Astrocyte (in vitro differentiated cells and primary cell): ENCODE measurements around the gene MPO. TPM values are rescaled to one million over a fixed set of nuclear protein-coding genes. Genes with fewer than 3 reads are reported as not detected.

Source experiments
- DNase-seq: peaks from one replicate; pipeline ENCODE4 v3.0.0-alpha.2; 2010; ENCODE audit warnings: low read depth
- FAIRE-seq: peaks from 2 replicates; lab custom pipeline; 2011; peaks lifted over from hg19 to GRCh38; lab: Jason Lieb, UNC
- H2AFZ ChIP-seq: 2 replicates; pipeline ENCODE4 v1.6.0; 2012; ENCODE audit warnings: low read depth, low read length, inconsistent platforms
- H3K27ac ChIP-seq: 2 replicates; pipeline ENCODE4 v1.5.1; 2011; ENCODE audit warnings: low read depth, low read length, inconsistent platforms
- H3K27me3 ChIP-seq: 2 replicates; pipeline ENCODE4 v1.6.0; 2011; ENCODE audit warnings: low read length, inconsistent platforms; ENCODE audit not compliant: insufficient read depth
- H3K36me3 ChIP-seq: 2 replicates; pipeline ENCODE4 v1.5.1; 2011; ENCODE audit warnings: low read length, inconsistent platforms; ENCODE audit not compliant: insufficient read depth
- H3K4me1 ChIP-seq: 2 replicates; pipeline ENCODE4 v1.5.1; 2011; ENCODE audit warnings: low read length, inconsistent platforms; ENCODE audit not compliant: insufficient read depth
- H3K4me2 ChIP-seq: 2 replicates; pipeline ENCODE4 v1.6.0; 2012; ENCODE audit warnings: low read length, inconsistent platforms
- H3K4me3 ChIP-seq: 2 replicates; pipeline ENCODE4 v1.5.1; 2011; ENCODE audit warnings: low read depth, mild to moderate bottlenecking, low read length, inconsistent platforms; ENCODE audit not compliant: insufficient read depth
- H3K79me2 ChIP-seq: 2 replicates; pipeline ENCODE4 v1.6.0; 2012; ENCODE audit warnings: mild to moderate bottlenecking, low read length, inconsistent platforms; ENCODE audit not compliant: insufficient read depth
- H3K9ac ChIP-seq: 2 replicates; pipeline ENCODE4 v1.6.0; 2012; ENCODE audit warnings: mild to moderate bottlenecking, low read length, inconsistent platforms
- H3K9me3 ChIP-seq: 2 replicates; pipeline ENCODE4 v1.5.1; 2012; ENCODE audit warnings: low read depth, mild to moderate bottlenecking, low read length, inconsistent platforms; ENCODE audit not compliant: insufficient read depth
- H4K20me1 ChIP-seq: 2 replicates; pipeline ENCODE4 v1.6.0; 2012; ENCODE audit warnings: low read length, inconsistent platforms; ENCODE audit not compliant: insufficient read depth
- H3K27ac Mint-ChIP-seq: one replicate; pipeline ENCODE4 v1.8.0; 2021; ENCODE audit warnings: mild to moderate bottlenecking, mixed read lengths; ENCODE audit not compliant: unreplicated experiment
- H3K27me3 Mint-ChIP-seq: one replicate; pipeline ENCODE4 v1.8.0; 2021; ENCODE audit warnings: low read depth, mixed read lengths; ENCODE audit not compliant: unreplicated experiment
- H3K36me3 Mint-ChIP-seq: one replicate; pipeline ENCODE4 v1.8.0; 2021; ENCODE audit warnings: low read depth, mixed read lengths; ENCODE audit not compliant: unreplicated experiment
- H3K4me1 Mint-ChIP-seq: one replicate; pipeline ENCODE4 v1.8.0; 2021; ENCODE audit warnings: low read depth, mixed read lengths; ENCODE audit not compliant: unreplicated experiment
- H3K4me3 Mint-ChIP-seq: one replicate; pipeline ENCODE4 v1.8.0; 2021; ENCODE audit warnings: mild to moderate bottlenecking, moderate library complexity, mixed read lengths; ENCODE audit not compliant: unreplicated experiment
- H3K9me3 Mint-ChIP-seq: one replicate; pipeline ENCODE4 v1.8.0; 2021; ENCODE audit warnings: mild to moderate bottlenecking, mixed read lengths; ENCODE audit not compliant: unreplicated experiment
- EZH2 ChIP-seq: IDR thresholded peaks from 2 replicates; pipeline ENCODE4 v1.6.1; 2012; ENCODE audit warnings: mild to moderate bottlenecking, low read length, inconsistent platforms; ENCODE audit not compliant: insufficient read depth
- total RNA-seq: library from RNA; stranded (reverse); gene quantifications from 2 replicates; pipeline ENCODE4 v1.2.1, GENCODE V29; 2021
- TF ChIP-seq, protein P1 (sequence below): IDR thresholded peaks from 2 replicates; pipeline ENCODE4 v1.5.1; 2011; ENCODE audit warnings: low read depth, mild to moderate bottlenecking, inconsistent platforms, low read length, moderate library complexity; ENCODE audit not compliant: insufficient read depth

MPO gene
- total RNA-seq, 1 donor from 2014 or later: not detected

DNA sequence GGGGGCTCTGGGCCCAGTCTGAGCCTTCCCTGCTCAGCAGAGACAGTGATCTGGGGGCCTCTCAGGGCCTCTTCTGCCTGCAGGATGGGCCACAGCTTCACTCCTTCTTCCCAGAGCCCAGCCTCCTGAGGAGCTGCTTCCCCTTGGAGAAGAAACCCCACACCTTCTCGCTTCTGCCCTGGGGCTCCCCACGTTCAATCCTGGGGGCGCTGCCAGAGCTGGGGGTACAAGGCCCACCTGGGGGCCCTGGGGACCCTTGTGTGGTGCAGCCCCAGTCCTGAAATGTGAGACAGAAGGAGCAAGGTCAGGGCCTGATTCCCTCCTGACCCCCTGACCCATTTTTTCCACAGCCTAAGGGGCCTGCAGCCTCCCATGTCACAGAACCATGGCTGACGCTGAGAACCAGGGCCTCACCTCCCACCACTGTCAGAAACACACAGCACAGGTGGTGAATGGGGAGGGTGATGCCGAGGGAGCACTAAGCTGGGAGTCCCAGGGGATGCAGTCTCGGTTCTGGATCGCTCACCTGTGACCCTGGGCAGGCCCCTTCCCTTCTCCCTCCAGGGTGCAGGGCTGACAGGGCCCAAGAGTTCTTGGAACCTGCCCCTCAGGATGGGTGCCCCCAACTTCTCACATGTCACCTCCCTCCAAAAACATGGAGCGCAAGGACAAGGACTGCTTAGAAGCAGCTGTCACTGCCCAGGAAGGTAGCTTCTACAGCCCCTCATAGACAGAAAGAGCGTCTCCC lies 21.6 kb upstream of the MPO start:
- H3K9me3 Mint-ChIP-seq: no peaks in the 10 kb centered on the region
- no peaks in the 10 kb centered on the region for H3K79me2 ChIP-seq
- H4K20me1 ChIP-seq: no peaks in the 10 kb centered on the region
- H3K27ac Mint-ChIP-seq: no peak overlapping the region
- H3K4me1 Mint-ChIP-seq: no peaks in the 10 kb centered on the region
- H3K4me2 ChIP-seq: no peak overlapping the region
- H3K27me3 ChIP-seq: peaks cover 11% of the 10 kb centered on the region
- DNase-seq (no peak), FAIRE-seq (no peak)
- H3K27ac ChIP-seq: no peak overlapping the region
- H2AFZ ChIP-seq: no peak overlapping the region
- no peak overlapping the region for H3K9ac ChIP-seq
- no peaks in the 10 kb centered on the region for H3K4me1 ChIP-seq
- TF ChIP-seq, protein P1, sequence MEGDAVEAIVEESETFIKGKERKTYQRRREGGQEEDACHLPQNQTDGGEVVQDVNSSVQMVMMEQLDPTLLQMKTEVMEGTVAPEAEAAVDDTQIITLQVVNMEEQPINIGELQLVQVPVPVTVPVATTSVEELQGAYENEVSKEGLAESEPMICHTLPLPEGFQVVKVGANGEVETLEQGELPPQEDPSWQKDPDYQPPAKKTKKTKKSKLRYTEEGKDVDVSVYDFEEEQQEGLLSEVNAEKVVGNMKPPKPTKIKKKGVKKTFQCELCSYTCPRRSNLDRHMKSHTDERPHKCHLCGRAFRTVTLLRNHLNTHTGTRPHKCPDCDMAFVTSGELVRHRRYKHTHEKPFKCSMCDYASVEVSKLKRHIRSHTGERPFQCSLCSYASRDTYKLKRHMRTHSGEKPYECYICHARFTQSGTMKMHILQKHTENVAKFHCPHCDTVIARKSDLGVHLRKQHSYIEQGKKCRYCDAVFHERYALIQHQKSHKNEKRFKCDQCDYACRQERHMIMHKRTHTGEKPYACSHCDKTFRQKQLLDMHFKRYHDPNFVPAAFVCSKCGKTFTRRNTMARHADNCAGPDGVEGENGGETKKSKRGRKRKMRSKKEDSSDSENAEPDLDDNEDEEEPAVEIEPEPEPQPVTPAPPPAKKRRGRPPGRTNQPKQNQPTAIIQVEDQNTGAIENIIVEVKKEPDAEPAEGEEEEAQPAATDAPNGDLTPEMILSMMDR: no peak
- no peak for TF ChIP-seq EZH2
- H3K9me3 ChIP-seq: no peaks in the 10 kb centered on the region
- no peak overlapping the region for H3K4me3 ChIP-seq
- H3K27me3 Mint-ChIP-seq: peaks cover 16% of the 10 kb centered on the region
- no peak overlapping the region for H3K4me3 Mint-ChIP-seq
- H3K36me3 ChIP-seq: no peaks in the 10 kb centered on the region
- H3K36me3 Mint-ChIP-seq: no peaks in the 10 kb centered on the region

DNA sequence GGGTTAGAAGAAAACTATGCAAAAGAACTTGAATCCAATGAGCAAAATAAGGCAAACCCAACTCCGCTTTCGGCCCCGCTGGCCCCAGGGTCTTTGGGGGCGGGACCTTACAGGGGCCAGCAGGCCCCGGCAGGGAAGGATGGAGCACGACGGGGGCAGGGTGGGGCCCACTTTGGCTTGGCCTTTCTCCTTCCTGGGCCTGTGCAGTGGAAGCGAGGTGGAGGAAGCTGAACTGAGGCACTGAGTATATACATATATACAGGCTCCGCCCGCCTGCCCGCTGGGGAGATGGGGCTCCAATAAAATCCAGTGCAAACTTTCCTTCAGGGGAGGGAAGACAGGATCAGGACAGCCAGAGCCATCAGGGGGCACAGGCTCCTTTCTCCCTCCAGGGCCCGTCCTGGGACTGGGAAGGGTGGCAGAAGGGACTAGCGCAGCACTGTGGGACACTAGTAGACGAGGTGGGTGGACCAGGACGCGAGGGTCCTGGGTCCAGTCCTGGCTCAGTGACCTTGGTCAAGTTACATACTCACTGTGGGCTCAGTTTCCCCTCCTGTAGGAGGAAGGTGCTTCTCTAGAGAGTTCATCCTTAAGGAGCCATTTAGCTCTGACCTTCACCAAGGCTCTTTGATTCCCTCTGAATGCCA lies 20.9 kb upstream of the MPO start:
- Histone ChIP-seq H3K27me3 (peaks cover 11% of the 10 kb centered on the region), H4K20me1 (no peaks in the 10 kb centered on the region), H3K79me2 (no peaks in the 10 kb centered on the region), H2AFZ (no peak overlapping the region), H3K4me3 (no peak overlapping the region), H3K36me3 (no peaks in the 10 kb centered on the region), H3K27ac (no peak overlapping the region), H3K4me1 (no peaks in the 10 kb centered on the region), H3K9ac (no peak overlapping the region), H3K9me3 (no peaks in the 10 kb centered on the region), H3K4me2 (no peak overlapping the region)
- H3K9me3 Mint-ChIP-seq: no peaks in the 10 kb centered on the region
- no peaks in the 10 kb centered on the region for H3K4me1 Mint-ChIP-seq
- TF ChIP-seq EZH2: no peak
- no peak overlapping the region for H3K27ac Mint-ChIP-seq
- peaks cover 11% of the 10 kb centered on the region for H3K27me3 Mint-ChIP-seq
- no peak overlapping the region for H3K4me3 Mint-ChIP-seq
- DNase-seq (no peak), FAIRE-seq (no peak)
- no peaks in the 10 kb centered on the region for H3K36me3 Mint-ChIP-seq

DNA sequence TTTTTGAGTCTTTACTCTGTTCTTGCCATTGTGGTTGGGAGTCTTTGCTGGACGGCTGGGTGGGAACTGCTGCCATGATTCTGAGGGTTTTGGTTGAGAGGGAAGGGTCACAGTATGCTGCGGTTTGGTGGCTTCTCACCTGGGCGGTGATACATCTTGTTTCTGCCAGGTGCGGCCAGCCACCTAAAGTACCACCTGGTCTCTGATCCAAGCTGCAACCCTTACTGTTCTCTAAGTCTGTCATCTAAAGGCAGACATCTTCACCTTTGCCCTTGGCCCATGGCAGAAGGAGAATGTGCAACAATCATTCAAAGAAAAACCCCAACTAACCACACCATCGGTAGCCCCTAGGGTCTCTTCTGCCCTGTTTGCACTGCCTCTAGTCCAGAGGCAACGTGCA lies 19.6 kb upstream of the MPO start:
- Mint-ChIP-seq H3K4me3 (no peak overlapping the region), H3K27ac (no peak overlapping the region), H3K9me3 (no peaks in the 10 kb centered on the region), H3K4me1 (no peaks in the 10 kb centered on the region), H3K27me3 (peaks cover 3% of the 10 kb centered on the region), H3K36me3 (no peaks in the 10 kb centered on the region)
- H3K27me3 ChIP-seq: peaks cover 11% of the 10 kb centered on the region
- no peak overlapping the region for H3K9ac ChIP-seq
- no peak overlapping the region for H3K4me3 ChIP-seq
- no peak for DNase-seq
- no peaks in the 10 kb centered on the region for H3K79me2 ChIP-seq
- no peak overlapping the region for H2AFZ ChIP-seq
- H3K4me2 ChIP-seq: no peak overlapping the region
- no peak for FAIRE-seq
- no peaks in the 10 kb centered on the region for H3K9me3 ChIP-seq
- H3K4me1 ChIP-seq: no peaks in the 10 kb centered on the region
- H4K20me1 ChIP-seq: no peaks in the 10 kb centered on the region
- H3K36me3 ChIP-seq: no peaks in the 10 kb centered on the region
- H3K27ac ChIP-seq: no peak overlapping the region
- no peak for TF ChIP-seq EZH2
- TF ChIP-seq, protein P1: no peak
